ENCODE data around the gene FERMT1. TPM values are rescaled to one million over a fixed set of nuclear protein-coding genes. Genes with fewer than 3 reads are reported as not detected.

The FERMT1 gene, protein sequence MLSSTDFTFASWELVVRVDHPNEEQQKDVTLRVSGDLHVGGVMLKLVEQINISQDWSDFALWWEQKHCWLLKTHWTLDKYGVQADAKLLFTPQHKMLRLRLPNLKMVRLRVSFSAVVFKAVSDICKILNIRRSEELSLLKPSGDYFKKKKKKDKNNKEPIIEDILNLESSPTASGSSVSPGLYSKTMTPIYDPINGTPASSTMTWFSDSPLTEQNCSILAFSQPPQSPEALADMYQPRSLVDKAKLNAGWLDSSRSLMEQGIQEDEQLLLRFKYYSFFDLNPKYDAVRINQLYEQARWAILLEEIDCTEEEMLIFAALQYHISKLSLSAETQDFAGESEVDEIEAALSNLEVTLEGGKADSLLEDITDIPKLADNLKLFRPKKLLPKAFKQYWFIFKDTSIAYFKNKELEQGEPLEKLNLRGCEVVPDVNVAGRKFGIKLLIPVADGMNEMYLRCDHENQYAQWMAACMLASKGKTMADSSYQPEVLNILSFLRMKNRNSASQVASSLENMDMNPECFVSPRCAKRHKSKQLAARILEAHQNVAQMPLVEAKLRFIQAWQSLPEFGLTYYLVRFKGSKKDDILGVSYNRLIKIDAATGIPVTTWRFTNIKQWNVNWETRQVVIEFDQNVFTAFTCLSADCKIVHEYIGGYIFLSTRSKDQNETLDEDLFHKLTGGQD
- 8.1 and 8.4 TPM in 2 replicates for total RNA-seq
- long read RNA-seq, partial matches to known transcripts = 1 of 3 reads
- long read RNA-seq, other reads (novel, unspliced or antisense) = 2 of 3 reads

DNA sequence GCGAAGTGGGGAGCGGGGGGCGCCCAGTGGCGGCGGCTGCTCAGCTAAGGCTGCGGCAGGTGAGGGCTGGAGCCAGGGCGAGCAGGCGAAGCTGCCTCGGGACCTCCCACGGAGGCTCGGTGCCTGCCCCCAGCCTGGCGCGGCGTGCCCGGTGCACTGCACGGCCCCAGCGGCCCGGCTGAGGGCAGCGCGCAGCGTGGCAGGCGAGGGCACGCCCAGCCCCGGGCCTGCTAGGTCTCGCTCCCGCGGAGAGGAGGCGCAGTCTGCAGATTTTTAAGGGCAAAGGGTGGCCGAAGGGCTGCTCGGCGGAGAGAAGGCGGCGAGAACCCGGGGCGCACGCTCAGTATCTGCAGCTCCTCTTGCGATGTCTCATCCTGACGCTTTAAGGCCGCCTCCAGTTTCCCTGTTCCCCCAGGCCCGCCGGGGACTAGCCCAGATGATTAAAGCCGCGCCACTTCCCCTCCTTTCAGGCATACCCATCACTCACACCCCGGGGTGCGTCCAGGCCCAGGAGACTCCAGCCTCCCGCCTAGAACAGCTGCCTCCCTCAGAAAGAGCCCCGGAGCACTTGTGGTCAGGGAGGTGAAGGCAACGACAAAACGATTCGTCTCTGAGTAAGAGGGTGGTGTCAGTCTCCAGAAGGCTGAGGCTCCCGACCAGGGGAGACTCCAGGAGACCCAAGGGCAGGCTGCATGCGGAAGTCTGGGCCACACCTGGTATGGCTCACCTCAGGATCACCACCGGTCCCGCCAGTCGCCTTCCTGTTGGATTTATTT lies at the start of gene FERMT1:
Gene FERMT1 (minus strand): TSS at position 158 of the 776 bp plus-strand sequence. CDS start 3,476 bp downstream, outside the sequence.
- DNase-seq (ENCODE audit: low spot score, unreplicated experiment) = peak; percentile 54
- Mint-ChIP-seq H3K27me3 (peaks cover 11% of the 10 kb centered on the region), H3K9me3 (ENCODE audit: low read depth) (no peaks in the 10 kb centered on the region), H3K27ac (peak within 1 kb of the TSS; percentile 93), H3K36me3 (ENCODE audit: insufficient read depth) (peaks cover 10% of the 10 kb centered on the region), H3K4me1 (ENCODE audit: low read depth) (peaks cover 17% of the 10 kb centered on the region), H3K4me3 (ENCODE audit: low read depth) (peak within 1 kb of the TSS; percentile 74)
- peak; percentile 48 for TF ChIP-seq CTCF (IDR thresholded peaks at IDR 0.05; ENCODE audit: unreplicated experiment)

DNA sequence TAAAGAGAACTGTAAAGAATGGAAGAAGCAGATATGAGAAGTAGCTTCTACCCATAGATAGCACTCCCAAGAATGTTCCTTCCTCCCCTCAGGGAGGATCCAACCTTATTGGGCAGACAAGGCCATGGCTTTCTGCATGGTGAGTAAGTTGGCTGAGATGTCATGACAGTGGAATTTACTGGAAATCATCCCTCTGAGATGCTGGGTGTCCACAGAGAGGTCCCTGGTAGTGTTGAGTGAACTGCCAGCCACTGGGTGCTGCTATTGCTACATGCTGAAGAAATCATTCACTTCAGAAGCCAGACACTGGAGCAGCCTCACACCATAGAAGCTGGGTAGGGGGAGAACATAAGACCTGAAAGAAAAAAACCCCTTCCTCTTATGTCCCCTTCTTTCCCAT lies 46.4 kb upstream of the FERMT1 start:
- H3K27me3 Mint-ChIP-seq = no peaks in the 10 kb centered on the region
- no peak overlapping the region for H3K4me3 Mint-ChIP-seq (ENCODE audit: low read depth)
- peaks cover 8% of the 10 kb centered on the region for H3K9me3 Mint-ChIP-seq (ENCODE audit: low read depth)
- no peak for TF ChIP-seq CTCF (IDR thresholded peaks at IDR 0.05; ENCODE audit: unreplicated experiment)
- no peaks in the 10 kb centered on the region for H3K36me3 Mint-ChIP-seq (ENCODE audit: insufficient read depth)
- no peak overlapping the region for H3K27ac Mint-ChIP-seq
- no peaks in the 10 kb centered on the region for H3K4me1 Mint-ChIP-seq (ENCODE audit: low read depth)
- DNase-seq (ENCODE audit: low spot score, unreplicated experiment) = no peak

DNA sequence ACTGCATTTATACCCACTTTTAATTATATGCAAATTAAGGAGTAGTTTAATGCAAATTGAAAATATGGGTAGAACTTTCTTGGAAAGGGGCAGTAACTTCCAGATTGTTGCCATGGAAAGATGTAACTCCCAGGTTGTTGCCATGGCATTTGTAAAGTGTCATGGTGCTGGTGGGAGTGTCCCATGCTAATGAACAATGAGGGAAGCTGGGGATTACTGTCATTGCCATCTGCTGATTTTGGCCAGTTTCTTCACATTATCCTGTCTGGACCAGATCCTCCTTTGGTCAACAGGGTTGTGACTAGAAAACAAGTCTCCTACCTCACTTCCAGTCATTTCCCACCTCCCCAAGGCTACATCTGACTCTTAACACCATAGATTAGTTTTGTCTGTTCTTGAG lies 45.4 kb upstream of the FERMT1 start:
- no peak for DNase-seq (ENCODE audit: low spot score, unreplicated experiment)
- Mint-ChIP-seq H3K9me3 (ENCODE audit: low read depth) (peaks cover 8% of the 10 kb centered on the region), H3K36me3 (ENCODE audit: insufficient read depth) (no peaks in the 10 kb centered on the region), H3K4me3 (ENCODE audit: low read depth) (no peak overlapping the region), H3K4me1 (ENCODE audit: low read depth) (no peaks in the 10 kb centered on the region), H3K27me3 (no peaks in the 10 kb centered on the region), H3K27ac (no peak overlapping the region)
- no peak for TF ChIP-seq CTCF (IDR thresholded peaks at IDR 0.05; ENCODE audit: unreplicated experiment)

- TF ChIP-seq CTCF (IDR thresholded peaks at IDR 0.05; ENCODE audit: unreplicated experiment) = no peak
- Mint-ChIP-seq H3K9me3 (ENCODE audit: low read depth) (peaks cover 7% of the 10 kb centered on the region), H3K36me3 (ENCODE audit: insufficient read depth) (no peaks in the 10 kb centered on the region)
Observed at GRCh38 chr20:6165346-6165745, 42.5 kb upstream of the FERMT1 start.

More at GRCh38 chr20:6165346-6165745, 42.5 kb upstream of the FERMT1 start:
- Mint-ChIP-seq H3K4me1 (ENCODE audit: low read depth) (no peaks in the 10 kb centered on the region), H3K27me3 (peaks cover 3% of the 10 kb centered on the region), H3K27ac (no peak overlapping the region), H3K4me3 (ENCODE audit: low read depth) (no peak overlapping the region)
- DNase-seq (ENCODE audit: low spot score, unreplicated experiment) = no peak

All from progenitor cell of endocrine pancreas (in vitro differentiated cells).